GF-D8 (cell line): ENCODE measurements around the gene TAC4.

Experiments
- DNase-seq: peaks from one replicate; lab custom pipeline; 2025; lab: John Stamatoyannopoulos, UW

Gene TAC4

GRCh38 chr17:49872754-49873377, 25.0 kb upstream of the TAC4 start:
- no peak for DNase-seq

GRCh38 chr17:49871211-49871610, 23.3 kb upstream of the TAC4 start:
- no peak for DNase-seq

- DNase-seq: no peak
Measured at GRCh38 chr17:49870298-49870697, 22.4 kb upstream of the TAC4 start.

- no peak for DNase-seq
Measured at GRCh38 chr17:49869038-49869374, 21.1 kb upstream of the TAC4 start.

- no peak for DNase-seq
Measured at GRCh38 chr17:49866882-49867413, 19.1 kb upstream of the TAC4 start.

GRCh38 chr17:49866019-49866380, 18.1 kb upstream of the TAC4 start:
- DNase-seq: no peak

- no peak for DNase-seq
Measured at GRCh38 chr17:49862781-49863331, 15.0 kb upstream of the TAC4 start.

- DNase-seq: no peak
Measured at GRCh38 chr17:49861150-49861884, 13.4 kb upstream of the TAC4 start.

- no peak for DNase-seq
Measured at GRCh38 chr17:49859991-49860953, 12.4 kb upstream of the TAC4 start.

- no peak for DNase-seq
Measured at GRCh38 chr17:49858796-49859195, 10.9 kb upstream of the TAC4 start.

GRCh38 chr17:49854126-49854525, 6.3 kb upstream of the TAC4 start:
- no peak for DNase-seq

GRCh38 chr17:49853470-49854015, 5.7 kb upstream of the TAC4 start:
- DNase-seq: no peak

- DNase-seq: no peak
Measured at GRCh38 chr17:49851387-49852291, 3.8 kb upstream of the TAC4 start.

- DNase-seq: no peak
Measured at GRCh38 chr17:49850772-49851386, 3.0 kb upstream of the TAC4 start.

GRCh38 chr17:49850218-49850610, 2.3 kb upstream of the TAC4 start:
- no peak for DNase-seq

GRCh38 chr17:49848739-49849138, 870 bp upstream of the TAC4 start:
- no peak for DNase-seq

- DNase-seq: no peak
Measured at GRCh38 chr17:49846938-49847712, 744 bp downstream of the TAC4 start.

GRCh38 chr17:49845321-49845720, 2.5 kb downstream of the TAC4 start:
- DNase-seq: no peak

GRCh38 chr17:49843774-49844350, 4.0 kb downstream of the TAC4 start:
- DNase-seq: no peak
